Measurements from ENCODE around the gene ILK.
A peak's percentile ranks its signal among the peaks of the same experiment; 100 is the strongest.

GRCh38 chr11:6618117-6619003 is 14.8 kb downstream of the ILK start:
- TF ChIP-seq CTCF (IDR thresholded peaks at IDR 0.05) (no peak), POLR2A (IDR thresholded peaks at IDR 0.05) (peak; percentile 40), POLR2AphosphoS5 (IDR thresholded peaks at IDR 0.05) (peak; percentile 35 to 51 (median 48))
